HEK293 (cell line): ENCODE results near the gene KRTCAP3.

Experiments used
- CTCF ChIA-PET: fragments of 350-600 bp; formaldehyde crosslinking; extraction: SDS; loops from one replicate; lab custom pipeline; 2021; ENCODE audit warnings: antibody characterized with exemption; lab: Yijun Ruan, JAX
- POLR2A ChIA-PET: fragments of 300-600 bp; formaldehyde crosslinking; extraction: SDS; loops from one replicate; lab custom pipeline; 2020; ENCODE audit warnings: antibody characterized with exemption, inconsistent platforms; lab: Yijun Ruan, JAX
- H3K27ac ChIP-seq: fragments of 200-500 bp; sonication (Bioruptor generic); 2 replicates; pipeline ENCODE4 v1.5.1; 2014; ENCODE audit warnings: low read depth, low read length, control low read depth, inconsistent platforms; ENCODE audit errors: extremely low read depth
- H3K36me3 ChIP-seq, 2 experiments: fragments of 200-500 bp in 1 of 2; sonication (Bioruptor generic) in 1 of 2; 1 replicate in 1 of 2; 2 replicates in 1 of 2; pipeline ENCODE4 v1.5.1; 2014 to 2017; ENCODE audit warnings: inconsistent platforms in 2 of 2, low read length in 2 of 2; ENCODE audit not compliant: control insufficient read depth in 2 of 2, insufficient read depth in 1 of 2
- H3K4me1 ChIP-seq: fragments of 200-500 bp; sonication (Bioruptor generic); 2 replicates; pipeline ENCODE4 v1.5.1; 2014; ENCODE audit warnings: mild to moderate bottlenecking, low read length, inconsistent platforms; ENCODE audit not compliant: control insufficient read depth, insufficient read depth
- H3K4me3 ChIP-seq: 2 replicates; pipeline ENCODE4 v1.5.1; 2011; ENCODE audit warnings: low read depth, mild to moderate bottlenecking, control low read depth, low read length, moderate library complexity
- H3K9me3 ChIP-seq: fragments of 200-500 bp; sonication (Bioruptor generic); 2 replicates; pipeline ENCODE4 v1.5.1; 2014; ENCODE audit warnings: low read depth, low read length, inconsistent platforms; ENCODE audit not compliant: control insufficient read depth, insufficient read depth
- BCL6B ChIP-seq: fragments of 450-650 bp; formaldehyde crosslinking; IDR thresholded peaks from 2 replicates; pipeline ENCODE4 v1.5.1; 2017; ENCODE audit warnings: missing biosample characterization, missing genetic modification characterization
- HIC1 ChIP-seq: fragments of 450-650 bp; formaldehyde crosslinking; IDR thresholded peaks from 2 replicates; pipeline ENCODE4 v1.5.1; 2016; ENCODE audit warnings: missing biosample characterization, missing genetic modification characterization
- TSHZ1 ChIP-seq: fragments of 450-650 bp; formaldehyde crosslinking; IDR thresholded peaks from 2 replicates; pipeline ENCODE4 v1.5.1; 2016; ENCODE audit warnings: missing biosample characterization, missing genetic modification characterization, borderline replicate concordance
- ZBTB21 ChIP-seq: fragments of 450-650 bp; formaldehyde crosslinking; IDR thresholded peaks from 2 replicates; pipeline ENCODE4 v1.5.1; 2017; ENCODE audit warnings: missing biosample characterization, missing genetic modification characterization
- ZEB2 ChIP-seq: fragments of 450-650 bp; formaldehyde crosslinking; IDR thresholded peaks from 2 replicates; pipeline ENCODE4 v1.5.1; 2016; ENCODE audit warnings: missing biosample characterization, missing genetic modification characterization
- ZNF132 ChIP-seq: fragments of 450-650 bp; formaldehyde crosslinking; IDR thresholded peaks from 2 replicates; pipeline ENCODE4 v1.5.1; 2017; ENCODE audit warnings: missing biosample characterization, missing genetic modification characterization, borderline replicate concordance
- ZNF157 ChIP-seq: fragments of 450-650 bp; formaldehyde crosslinking; IDR thresholded peaks from 2 replicates; pipeline ENCODE4 v1.5.1; 2016; ENCODE audit warnings: missing biosample characterization, missing genetic modification characterization
- ZNF18 ChIP-seq: fragments of 450-650 bp; formaldehyde crosslinking; IDR thresholded peaks from 2 replicates; pipeline ENCODE4 v1.5.1; 2016; ENCODE audit warnings: missing biosample characterization, missing genetic modification characterization
- ZNF221 ChIP-seq: fragments of 450-650 bp; formaldehyde crosslinking; IDR thresholded peaks from 2 replicates; pipeline ENCODE4 v1.5.1; 2017; ENCODE audit warnings: missing biosample characterization, missing genetic modification characterization, borderline replicate concordance
- ZNF223 ChIP-seq: fragments of 450-650 bp; formaldehyde crosslinking; IDR thresholded peaks from 2 replicates; pipeline ENCODE4 v1.5.1; 2016; ENCODE audit warnings: missing biosample characterization, missing genetic modification characterization
- ZNF248 ChIP-seq: fragments of 450-650 bp; formaldehyde crosslinking; IDR thresholded peaks from 2 replicates; pipeline ENCODE4 v1.5.1; 2017; ENCODE audit warnings: missing biosample characterization, missing genetic modification characterization
- ZNF311 ChIP-seq: fragments of 450-650 bp; formaldehyde crosslinking; IDR thresholded peaks from 2 replicates; pipeline ENCODE4 v1.5.1; 2017; ENCODE audit warnings: missing biosample characterization, missing genetic modification characterization, borderline replicate concordance
- ZNF335 ChIP-seq: fragments of 450-650 bp; formaldehyde crosslinking; conservative IDR thresholded peaks from 2 replicates; pipeline ENCODE4 v1.5.1; 2016; ENCODE audit warnings: missing biosample characterization, missing genetic modification characterization
- ZNF513 ChIP-seq: fragments of 450-650 bp; IDR thresholded peaks from 2 replicates; pipeline ENCODE4 v1.5.1; 2018; ENCODE audit warnings: missing biosample characterization, missing genetic modification characterization
- ZNF670 ChIP-seq: fragments of 450-650 bp; formaldehyde crosslinking; IDR thresholded peaks from 2 replicates; pipeline ENCODE4 v1.5.1; 2016; ENCODE audit warnings: missing biosample characterization, missing genetic modification characterization, low read depth
- ZNF692 ChIP-seq: fragments of 450-650 bp; formaldehyde crosslinking; IDR thresholded peaks from 2 replicates; pipeline ENCODE4 v1.5.1; 2016; ENCODE audit warnings: missing biosample characterization, missing genetic modification characterization
- ZSCAN23 ChIP-seq: fragments of 450-650 bp; formaldehyde crosslinking; IDR thresholded peaks from 2 replicates; pipeline ENCODE4 v1.5.1; 2016; ENCODE audit warnings: missing biosample characterization, missing genetic modification characterization

Gene KRTCAP3

GRCh38 chr2:27431395-27431794 is 10.8 kb upstream of the KRTCAP3 start (continued):
- TF ChIP-seq ZSCAN23 (tag by site-specific recombination) = no peak
- TF ChIP-seq ZNF692 (tag by site-specific recombination) = peak; percentile 52; the same call in 1 of the 2 replicates
- no peak for TF ChIP-seq BCL6B (tag by site-specific recombination)
- TF ChIP-seq ZNF223 (tag by site-specific recombination) = no peak
- no peak for TF ChIP-seq ZNF311 (tag by site-specific recombination)
- TF ChIP-seq ZNF335 (tag by site-specific recombination) = no peak
- TF ChIP-seq ZNF513 = no peak
- no peak for TF ChIP-seq ZNF670
- peak; percentile 71 for TF ChIP-seq ZEB2 (tag by site-specific recombination)
- peak; percentile 78 for TF ChIP-seq ZBTB21 (tag by site-specific recombination)
- TF ChIP-seq ZNF132 (tag by site-specific recombination) = no peak
- TF ChIP-seq ZNF157 = no peak
- TF ChIP-seq HIC1 = peak; percentile 72
- no peak for TF ChIP-seq ZNF248 (tag by site-specific recombination)

GRCh38 chr2:27435628-27436027 is 6.6 kb upstream of the KRTCAP3 start:
- CTCF ChIA-PET = no interaction called here
- Histone ChIP-seq H3K4me3 (no peak overlapping the region), H3K4me1 (peaks cover 6% of the 10 kb centered on the region), H3K27ac (no peak overlapping the region), H3K9me3 (no peaks in the 10 kb centered on the region), H3K36me3 (peaks cover 66 to 74% of the 10 kb centered on the region in 2 experiments)
- TF ChIP-seq TSHZ1 (tag by site-specific recombination) (no peak), ZNF18 (tag by site-specific recombination) (no peak), ZNF221 (tag by site-specific recombination) (no peak)
- POLR2A ChIA-PET = no interaction called here
